GM10266 (cell line): Measurements from ENCODE around the gene ATOH8.
A peak's percentile ranks its signal among the peaks of the same experiment; 100 is the strongest.

ENCODE experiments used
- DNase-seq: peaks from one replicate; pipeline ENCODE4 v3.0.0; 2012; ENCODE audit errors: extremely low spot score
- TF ChIP-seq, protein P1 (sequence below): IDR thresholded peaks from 2 replicates; pipeline ENCODE4 v1.5.1; 2012; ENCODE audit warnings: mild to moderate bottlenecking, low read depth; ENCODE audit not compliant: control insufficient read depth, insufficient read depth; ENCODE audit errors: missing control alignments

The ATOH8 gene, protein sequence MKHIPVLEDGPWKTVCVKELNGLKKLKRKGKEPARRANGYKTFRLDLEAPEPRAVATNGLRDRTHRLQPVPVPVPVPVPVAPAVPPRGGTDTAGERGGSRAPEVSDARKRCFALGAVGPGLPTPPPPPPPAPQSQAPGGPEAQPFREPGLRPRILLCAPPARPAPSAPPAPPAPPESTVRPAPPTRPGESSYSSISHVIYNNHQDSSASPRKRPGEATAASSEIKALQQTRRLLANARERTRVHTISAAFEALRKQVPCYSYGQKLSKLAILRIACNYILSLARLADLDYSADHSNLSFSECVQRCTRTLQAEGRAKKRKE

DNA sequence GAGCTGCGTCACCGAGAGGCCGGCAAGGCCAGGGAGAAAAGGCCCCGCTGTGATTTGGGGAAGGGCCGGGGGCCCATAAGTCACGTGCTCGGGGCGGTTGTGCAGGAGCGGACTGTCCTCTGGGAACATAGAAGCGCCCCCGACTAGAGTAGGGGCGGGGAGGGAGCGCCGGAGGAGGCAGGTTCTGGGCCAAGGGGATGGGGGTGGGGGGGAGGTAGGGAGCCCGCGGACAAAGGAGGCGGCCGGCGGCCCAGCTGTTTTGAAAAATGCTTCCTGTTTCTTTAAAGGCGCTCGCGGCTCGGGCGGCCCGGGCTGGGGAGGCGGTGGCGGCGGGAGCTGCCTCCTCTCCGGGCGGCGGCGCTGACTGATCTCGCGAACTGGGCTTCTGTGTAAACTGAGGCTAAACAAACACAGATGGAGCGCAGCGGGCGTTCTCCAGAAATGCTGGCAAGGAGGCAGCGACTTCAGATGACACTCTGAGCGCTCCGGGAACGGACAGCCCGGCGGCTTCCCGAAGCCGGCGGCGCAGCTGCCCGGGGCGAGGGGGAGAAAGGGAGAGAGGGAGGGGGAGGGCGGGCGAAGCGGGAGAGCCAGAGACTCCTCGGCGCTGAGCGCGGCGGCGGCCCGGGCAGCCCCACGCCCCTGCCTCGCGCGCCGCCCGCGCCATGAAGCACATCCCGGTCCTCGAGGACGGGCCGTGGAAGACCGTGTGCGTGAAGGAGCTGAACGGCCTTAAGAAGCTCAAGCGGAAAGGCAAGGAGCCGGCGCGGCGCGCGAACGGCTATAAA lies at the start of gene ATOH8:
ATOH8 (plus strand) TSS at position 467 of the 788 bp plus-strand sequence; CDS start at position 666, 199 bp downstream.
- TF ChIP-seq, protein P1, sequence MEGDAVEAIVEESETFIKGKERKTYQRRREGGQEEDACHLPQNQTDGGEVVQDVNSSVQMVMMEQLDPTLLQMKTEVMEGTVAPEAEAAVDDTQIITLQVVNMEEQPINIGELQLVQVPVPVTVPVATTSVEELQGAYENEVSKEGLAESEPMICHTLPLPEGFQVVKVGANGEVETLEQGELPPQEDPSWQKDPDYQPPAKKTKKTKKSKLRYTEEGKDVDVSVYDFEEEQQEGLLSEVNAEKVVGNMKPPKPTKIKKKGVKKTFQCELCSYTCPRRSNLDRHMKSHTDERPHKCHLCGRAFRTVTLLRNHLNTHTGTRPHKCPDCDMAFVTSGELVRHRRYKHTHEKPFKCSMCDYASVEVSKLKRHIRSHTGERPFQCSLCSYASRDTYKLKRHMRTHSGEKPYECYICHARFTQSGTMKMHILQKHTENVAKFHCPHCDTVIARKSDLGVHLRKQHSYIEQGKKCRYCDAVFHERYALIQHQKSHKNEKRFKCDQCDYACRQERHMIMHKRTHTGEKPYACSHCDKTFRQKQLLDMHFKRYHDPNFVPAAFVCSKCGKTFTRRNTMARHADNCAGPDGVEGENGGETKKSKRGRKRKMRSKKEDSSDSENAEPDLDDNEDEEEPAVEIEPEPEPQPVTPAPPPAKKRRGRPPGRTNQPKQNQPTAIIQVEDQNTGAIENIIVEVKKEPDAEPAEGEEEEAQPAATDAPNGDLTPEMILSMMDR: no peak
- peak; percentile 72 for DNase-seq

DNA sequence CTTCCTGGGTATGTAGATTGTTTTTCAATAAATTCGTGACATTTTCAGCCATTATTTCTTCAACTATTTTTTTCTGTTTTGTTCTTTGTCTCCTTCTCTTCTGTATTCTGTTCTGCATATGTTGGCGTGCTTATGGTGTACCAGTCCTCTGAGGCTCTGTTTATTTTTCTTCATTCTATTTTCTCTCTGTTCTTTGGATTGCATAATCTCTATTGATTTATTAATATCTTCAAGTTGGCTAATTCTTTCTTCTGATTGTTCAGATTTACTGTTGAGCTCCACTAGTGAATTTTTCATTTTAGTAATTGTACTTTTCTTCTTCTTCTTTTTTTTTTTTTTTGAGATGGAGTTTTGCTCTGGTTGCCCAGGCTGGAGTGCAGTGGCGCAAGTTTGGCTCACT lies 49.8 kb upstream of the ATOH8 start:
- DNase-seq: no peak

DNA sequence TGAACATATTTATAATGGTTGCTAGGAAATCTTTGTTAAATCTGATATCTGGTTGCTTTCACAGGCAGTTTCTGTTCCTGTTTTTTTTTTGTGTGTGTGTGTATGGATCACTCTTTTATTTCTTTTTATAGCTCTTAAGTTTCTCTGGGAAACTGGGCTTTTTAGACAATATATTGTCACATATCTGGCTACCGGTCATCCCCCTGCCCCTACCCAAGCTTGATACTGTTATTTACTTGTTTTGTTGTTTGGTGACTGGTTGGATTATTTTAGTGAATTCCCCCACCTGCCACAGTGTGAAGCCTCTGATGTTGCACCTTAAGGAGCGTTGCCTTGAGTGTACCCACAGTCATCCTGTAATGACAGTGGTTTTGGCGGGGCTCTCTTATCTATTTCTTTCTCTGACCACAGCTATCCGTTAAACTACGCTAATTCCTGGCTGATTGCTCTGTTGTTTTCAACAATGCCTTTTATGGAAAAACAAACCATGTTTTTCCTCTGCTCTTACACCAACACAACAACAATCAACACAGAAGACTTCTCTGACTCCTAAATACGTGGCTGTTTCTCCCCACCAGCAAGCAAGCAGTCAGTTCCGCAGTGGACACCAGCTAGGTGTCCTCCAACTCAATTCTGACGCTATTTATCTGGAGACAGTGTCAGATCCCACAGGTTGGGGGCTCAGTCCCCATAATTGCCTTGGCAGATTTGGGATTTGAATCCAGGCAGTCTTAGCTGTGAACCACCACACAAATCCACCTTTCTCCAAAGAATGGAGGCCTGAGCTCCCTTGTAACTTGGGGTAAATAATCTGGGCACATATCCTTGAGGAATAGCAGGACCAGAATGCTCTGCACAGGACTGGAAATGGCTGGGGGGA lies 48.8 kb upstream of the ATOH8 start:
- TF ChIP-seq, protein P1: no peak
- no peak for DNase-seq

More for the DNA sequence above, 49.8 kb upstream of the ATOH8 start:
- TF ChIP-seq, protein P1: no peak

DNA sequence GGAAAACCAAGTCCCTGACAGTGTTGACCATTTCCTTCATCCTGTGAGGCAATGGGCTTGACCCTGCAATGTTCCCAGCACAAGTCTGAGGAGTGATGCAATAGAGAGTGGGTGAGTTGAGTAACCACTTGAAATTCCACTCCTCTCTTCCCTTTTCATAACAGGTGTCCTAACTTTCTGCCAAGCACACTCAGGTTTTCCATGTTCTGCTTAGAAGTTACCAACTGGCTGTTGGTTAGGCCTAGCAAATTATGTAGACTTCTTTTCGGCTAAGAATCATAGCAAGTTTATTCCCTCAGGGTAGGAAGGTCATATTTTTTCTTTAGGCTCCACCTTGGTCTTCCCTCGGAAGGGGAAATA lies 48.1 kb upstream of the ATOH8 start:
- TF ChIP-seq, protein P1: no peak
- no peak for DNase-seq

DNA sequence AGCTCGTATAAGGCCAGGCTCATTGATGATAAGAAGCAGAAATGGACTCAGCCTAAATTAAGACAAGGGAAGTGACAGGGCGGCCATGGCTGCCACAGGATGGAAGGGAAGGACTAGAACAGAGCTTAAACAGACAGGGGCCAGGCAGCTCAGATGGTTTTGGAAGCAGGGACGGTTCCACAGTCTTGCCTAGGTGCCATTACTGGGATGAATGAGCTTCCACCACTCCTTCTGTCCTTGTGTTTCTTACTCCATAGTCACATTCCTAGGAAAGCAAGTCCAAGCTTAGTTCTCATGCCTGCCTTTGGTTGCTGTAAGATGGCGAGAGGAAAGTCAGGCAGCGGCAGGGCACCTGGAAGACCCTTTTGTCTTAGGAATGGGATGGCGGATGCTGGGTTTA lies 47.7 kb upstream of the ATOH8 start:
- TF ChIP-seq, protein P1: no peak
- no peak for DNase-seq

DNA sequence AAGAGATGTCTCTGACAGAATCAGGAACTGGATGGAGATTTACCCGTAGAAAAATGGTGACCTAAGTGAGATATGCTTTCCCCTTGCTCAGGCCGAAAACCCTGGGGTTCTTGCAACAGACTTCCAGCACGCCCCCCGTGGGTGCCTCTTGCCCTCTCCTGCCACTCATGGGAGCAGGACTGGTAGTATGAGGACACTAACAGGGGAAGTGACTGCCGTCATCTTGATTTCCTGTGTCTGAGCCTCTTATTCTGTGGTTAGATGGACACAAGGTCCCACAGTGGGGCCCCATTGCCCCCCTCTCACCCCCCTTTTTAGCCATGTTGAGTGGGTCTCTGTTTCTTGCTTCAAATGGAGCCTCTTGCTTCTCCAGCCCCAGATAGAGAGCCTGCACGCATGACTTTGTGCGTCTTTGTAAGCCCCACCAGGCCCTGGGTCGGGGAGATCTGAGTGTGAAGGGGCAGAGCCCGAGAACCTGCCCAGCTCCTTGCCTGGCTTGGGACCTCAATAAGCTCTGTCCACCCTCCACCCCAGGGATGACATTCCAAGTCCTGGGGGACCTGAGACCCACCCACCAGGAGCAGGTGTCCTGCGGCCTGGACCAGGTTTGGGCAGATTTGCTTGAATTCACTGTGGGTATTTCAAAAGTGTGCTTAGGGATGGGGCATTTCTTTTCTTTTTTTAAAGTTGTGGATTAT lies 47.0 kb upstream of the ATOH8 start:
- TF ChIP-seq, protein P1: no peak
- no peak for DNase-seq
